K562 (cell line): ENCODE results near the gene CABP2. TPM values are rescaled to one million over a fixed set of nuclear protein-coding genes. Genes with fewer than 3 reads are reported as not detected.

Experiments
- CBFB ChIP-seq: sonication (generic); formaldehyde crosslinking; IDR thresholded peaks from 2 replicates; pipeline ENCODE4 v1.4.0; 2020; ENCODE audit warnings: mild to moderate bottlenecking, missing genetic modification reagents
- CCAR2 ChIP-seq: fragments of 200-400 bp; formaldehyde crosslinking; IDR thresholded peaks from 2 replicates; pipeline ENCODE4 v1.6.1; 2017; ENCODE audit warnings: mild to moderate bottlenecking, low read depth, low read length
- CREB3L1 ChIP-seq: fragments of 450-650 bp; IDR thresholded peaks from 2 replicates; pipeline ENCODE4 v1.6.1; 2014; ENCODE audit warnings: low read depth, mild to moderate bottlenecking, moderate library complexity, borderline replicate concordance
- DACH1 ChIP-seq: fragments of 450-650 bp; IDR thresholded peaks from 2 replicates; pipeline ENCODE4 v1.6.1; 2018; ENCODE audit not compliant: partially characterized antibody
- E2F4 ChIP-seq: sonication (generic); formaldehyde crosslinking; IDR thresholded peaks from 2 replicates; pipeline ENCODE4 v1.8.0; 2022; ENCODE audit warnings: mild to moderate bottlenecking, low read depth, missing genetic modification reagents
- ELF4 ChIP-seq: fragments of 450-650 bp; formaldehyde crosslinking; IDR thresholded peaks from 2 replicates; pipeline ENCODE4 v1.4.0; 2022; ENCODE audit warnings: missing genetic modification characterization
- EP300 ChIP-seq: IDR thresholded peaks from 2 replicates; pipeline ENCODE4 v1.6.1; 2012; ENCODE audit warnings: low read length, improper control_type of control experiment
- MAZ ChIP-seq, 2 experiments: fragments of 450-650 bp in 1 of 2; sonication (generic) in 1 of 2; formaldehyde crosslinking; IDR thresholded peaks in 1 of 2; conservative IDR thresholded peaks in 1 of 2; 2 replicates each; pipeline versions ENCODE4 v1.4.0 to v1.5.0; 2020; ENCODE audit warnings: mild to moderate bottlenecking in 1 of 2, missing genetic modification reagents in 1 of 2
- MYNN ChIP-seq, 2 experiments: sonication (generic); formaldehyde crosslinking in 1 of 2; IDR thresholded peaks; 2 replicates each; pipeline versions ENCODE4 v1.5.0 to v1.6.1; 2016 to 2020; ENCODE audit warnings: antibody characterized with exemption in 1 of 2, missing genetic modification reagents in 1 of 2
- PRMT5 ChIP-seq: sonication (generic); formaldehyde crosslinking; IDR thresholded peaks from 2 replicates; pipeline ENCODE4 v1.5.0; 2020; ENCODE audit warnings: missing genetic modification reagents
- RBM14 ChIP-seq: fragments of 200-400 bp; formaldehyde crosslinking; IDR thresholded peaks from 2 replicates; pipeline ENCODE4 v1.6.1; 2018; ENCODE audit warnings: low read depth, mild to moderate bottlenecking, low read length, moderate library complexity, borderline replicate concordance; ENCODE audit not compliant: insufficient read depth
- RFX5 ChIP-seq: IDR thresholded peaks from 2 replicates; pipeline ENCODE4 v1.6.1; 2011; ENCODE audit warnings: low read depth, mild to moderate bottlenecking, improper control_type of control experiment, low read length
- SAFB2 ChIP-seq: fragments of 200-400 bp; formaldehyde crosslinking; IDR thresholded peaks from 2 replicates; pipeline ENCODE4 v1.6.1; 2018; ENCODE audit warnings: borderline replicate concordance, low read length, low read depth, moderate library complexity; ENCODE audit not compliant: severe bottlenecking
- SMARCB1 ChIP-seq: IDR thresholded peaks from 2 replicates; pipeline ENCODE4 v1.6.1; 2011; ENCODE audit warnings: improper control_type of control experiment, low read depth; ENCODE audit not compliant: insufficient read length
- SNAPC5 ChIP-seq: fragments of 250-450 bp; sonication (Bioruptor Pico); IDR thresholded peaks from 2 replicates; pipeline ENCODE4 v1.8.0; 2021; ENCODE audit warnings: moderate library complexity, mild to moderate bottlenecking, inconsistent platforms
- STAT5B ChIP-seq: fragments of 250-450 bp; sonication (Bioruptor Pico); IDR thresholded peaks from 2 replicates; pipeline ENCODE4 v1.8.0; 2021; ENCODE audit warnings: mild to moderate bottlenecking, inconsistent platforms
- TEAD1 ChIP-seq, 2 experiments: fragments of 450-650 bp in 1 of 2; sonication (generic) in 1 of 2; formaldehyde crosslinking; IDR thresholded peaks; 2 replicates each; pipeline versions ENCODE4 v1.4.0 to v1.8.0; 2020 to 2022; ENCODE audit warnings: mild to moderate bottlenecking in 2 of 2, missing genetic modification reagents in 1 of 2
- ZBTB7A ChIP-seq: IDR thresholded peaks from 2 replicates; pipeline ENCODE4 v1.6.1; 2011; ENCODE audit warnings: low read depth, mild to moderate bottlenecking, low read length, moderate library complexity, borderline replicate concordance; ENCODE audit not compliant: control insufficient read depth
- ZNF512 ChIP-seq: IDR thresholded peaks from 2 replicates; pipeline ENCODE4 v1.6.1; 2016; ENCODE audit warnings: missing genetic modification characterization, missing compliant biosample characterization
- ZNF561 ChIP-seq: fragments of 450-650 bp; formaldehyde crosslinking; conservative IDR thresholded peaks from 2 replicates; pipeline ENCODE4 v1.4.0; 2020; ENCODE audit warnings: mild to moderate bottlenecking, moderate library complexity
- ZNF766 ChIP-seq: fragments of 200-800 bp; sonication (Bioruptor generic); conservative IDR thresholded peaks from 2 replicates; pipeline ENCODE4 v1.6.1; 2016; ENCODE audit warnings: missing genetic modification characterization, missing compliant biosample characterization
- polyA plus RNA-seq, 8 experiments: library from polyadenylated mRNA; depleted of rRNA in 4 of 8; stranded (reverse) in 5 of 8; unstranded in 3 of 8; fragments of >200 nt; fragmentation: Nextera tagmentation in 2 of 8; fragmentation: Illumina TruSeq in 1 of 8; extraction: Ambion mirVana in 2 of 8; extraction: Trizol in 1 of 8; gene quantifications; 2 replicates each; pipeline versions ENCODE4 v1.2.1 to v1.2.3, GENCODE V29; 2011 to 2014; ENCODE audit warnings: inconsistent platforms in 1 of 8, missing spikeins in 1 of 8
- total RNA-seq, 7 experiments: library from RNA; depleted of rRNA in 6 of 7; stranded (reverse); fragments of >200 nt in 6 of 7; fragmentation: Illumina TruSeq in 2 of 7; extraction: Trizol in 2 of 7; gene quantifications; 2 replicates each; pipeline versions ENCODE4 v1.2.1 to v1.2.3, GENCODE V29; 2011 to 2021; ENCODE audit warnings: low replicate concordance in 1 of 7

The CABP2 gene
- total and polyA plus RNA-seq, 9 of the 15 experiments (the other 6 are each of a cell fraction or from before 2014, with no cell fraction given), result not detected

GRCh38 chr11:67482827-67483798 lies 40.1 kb downstream of the CABP2 start, which contains the start of gene AIP (continued):
- peak; percentile 81 to 84; a peak in 3 of 4 replicates for TF ChIP-seq MAZ (CRISPR knock-in tag; conservative IDR thresholded peaks at IDR 0.05 in 1 of 2, IDR thresholded peaks at IDR 0.05 in 1 of 2)
- peak; percentile 93 for TF ChIP-seq E2F4
- TF ChIP-seq CREB3L1, result peak; percentile 90
- no peak for TF ChIP-seq EP300
- peak in 1 of 2 experiments; percentile 99; a peak in 2 of 4 replicates for TF ChIP-seq TEAD1 (CRISPR knock-in tag; IDR thresholded peaks at IDR 0.05)
- no peak for TF ChIP-seq CCAR2
- TF ChIP-seq RFX5, result no peak
- TF ChIP-seq ELF4 (CRISPR knock-in tag), result peak; percentile 24; the same call in 1 of the 2 replicates
- no peak for TF ChIP-seq ZNF561 (CRISPR knock-in tag)
- no peak for TF ChIP-seq SMARCB1
- no peak for TF ChIP-seq ZNF766 (CRISPR knock-in tag)
- TF ChIP-seq MYNN (IDR thresholded peaks at IDR 0.05), result no peak
- no peak for TF ChIP-seq MYNN (CRISPR knock-in tag; IDR thresholded peaks at IDR 0.05)
- no peak for TF ChIP-seq PRMT5 (CRISPR knock-in tag)
- no peak for TF ChIP-seq STAT5B (CRISPR knock-in tag)
- no peak; the same call in 1 of the 2 replicates for TF ChIP-seq CBFB (CRISPR knock-in tag)
- no peak for TF ChIP-seq SAFB2
- no peak for TF ChIP-seq SNAPC5 (CRISPR knock-in tag)
- no peak for TF ChIP-seq ZNF512
- no peak for TF ChIP-seq DACH1
- TF ChIP-seq RBM14, result no peak
- peak; percentile 77 for TF ChIP-seq ZBTB7A
